H54 (cell line): ENCODE results near the gene FAM210B.
"Not testable (repeated sequence)": the region's sequence is repeated elsewhere in the genome, so short reads cannot be mapped to it uniquely, and the experiment has no call there.

Source experiments
- DNase-seq: peaks from one replicate; pipeline ENCODE4 v3.0.0; 2011; ENCODE audit warnings: low spot score, mixed read lengths; ENCODE audit not compliant: insufficient read length
- FAIRE-seq: peaks from 3 replicates; lab custom pipeline; 2011; peaks lifted over from hg19 to GRCh38; lab: Jason Lieb, UNC
- POLR2A ChIP-seq: IDR thresholded peaks from 2 replicates; pipeline ENCODE4 v1.6.1; 2011; ENCODE audit warnings: low read depth, mild to moderate bottlenecking, low read length

The FAM210B gene

GRCh38 chr20:56358600-56359211, at the start of gene FAM210B:
FAM210B (plus strand) TSS chr20:56358974; CDS start chr20:56359006, 32 bp downstream.
- peak; percentile 68 for TF ChIP-seq POLR2A
- no peak for FAIRE-seq
- peak; percentile 97 for DNase-seq

- FAIRE-seq (no peak), DNase-seq (no peak)
- no peak for TF ChIP-seq POLR2A
These were observed 42.7 kb upstream of the FAM210B start for GRCh38 chr20:56316051-56316450.

GRCh38 chr20:56316483-56316882, 42.3 kb upstream of the FAM210B start:
- TF ChIP-seq POLR2A: no peak
- DNase-seq (no peak), FAIRE-seq (no peak)

- FAIRE-seq (no peak), DNase-seq (no peak)
- no peak for TF ChIP-seq POLR2A
These were observed 36.1 kb upstream of the FAM210B start for GRCh38 chr20:56322681-56323080.

GRCh38 chr20:56323206-56323605, 35.6 kb upstream of the FAM210B start:
- FAIRE-seq (no peak), DNase-seq (no peak)
- TF ChIP-seq POLR2A: no peak

GRCh38 chr20:56323656-56324055, 35.1 kb upstream of the FAM210B start:
- no peak for TF ChIP-seq POLR2A
- no peak for DNase-seq
- no peak for FAIRE-seq

GRCh38 chr20:56324806-56325205, 34.0 kb upstream of the FAM210B start:
- DNase-seq (no peak), FAIRE-seq (no peak)
- TF ChIP-seq POLR2A: no peak

GRCh38 chr20:56328861-56329260, 29.9 kb upstream of the FAM210B start:
- no peak for TF ChIP-seq POLR2A
- FAIRE-seq (no peak), DNase-seq (no peak)

GRCh38 chr20:56336709-56337108, 22.1 kb upstream of the FAM210B start:
- FAIRE-seq, DNase-seq: not testable (repeated sequence)

- no peak for TF ChIP-seq POLR2A
- DNase-seq: no peak
- no peak for FAIRE-seq
These were observed 16.0 kb upstream of the FAM210B start for GRCh38 chr20:56342783-56343182.

GRCh38 chr20:56343861-56344381, 14.9 kb upstream of the FAM210B start:
- FAIRE-seq: no peak
- DNase-seq: no peak

GRCh38 chr20:56345911-56346310, 12.9 kb upstream of the FAM210B start:
- no peak for FAIRE-seq
- TF ChIP-seq POLR2A: no peak
- DNase-seq: no peak

More at GRCh38 chr20:56343861-56344381, 14.9 kb upstream of the FAM210B start:
- TF ChIP-seq POLR2A: no peak

- FAIRE-seq (no peak), DNase-seq (no peak)
- TF ChIP-seq POLR2A: no peak
These were observed 11.0 kb upstream of the FAM210B start for GRCh38 chr20:56347628-56348304.

- DNase-seq: no peak
- FAIRE-seq: no peak
- TF ChIP-seq POLR2A: no peak
These were observed 10.5 kb upstream of the FAM210B start for GRCh38 chr20:56348305-56348693.

- TF ChIP-seq POLR2A: no peak
- FAIRE-seq: no peak
These were observed 10.0 kb upstream of the FAM210B start for GRCh38 chr20:56348746-56349145.

More at GRCh38 chr20:56348746-56349145, 10.0 kb upstream of the FAM210B start:
- no peak for DNase-seq
